Measurements from ENCODE around the gene ARHGAP8.

ARHGAP8 gene

GRCh38 chr22:44890416-44891292 lies 138.3 kb downstream of the ARHGAP8 start:
- TF ChIP-seq CTCF (IDR thresholded peaks at IDR 0.05; ENCODE audit: borderline replicate concordance, control extremely low read depth, extremely low read depth, insufficient read depth, missing control alignments) = no peak
- in situ Hi-C loops (cut with MboI; ENCODE audit: low sequenced_read_pairs, unreplicated experiment) = no loop called here
- DNase-seq (ENCODE audit: low spot score) = peak; percentile 23

- in situ Hi-C loops (cut with MboI; ENCODE audit: low sequenced_read_pairs, unreplicated experiment) = no loop called here
- DNase-seq (ENCODE audit: low spot score) = peak; percentile 29
- no peak for TF ChIP-seq CTCF (IDR thresholded peaks at IDR 0.05; ENCODE audit: borderline replicate concordance, control extremely low read depth, extremely low read depth, insufficient read depth, missing control alignments)
Measured at GRCh38 chr22:44891293-44891747, 138.9 kb downstream of the ARHGAP8 start.

- in situ Hi-C loops (cut with MboI; ENCODE audit: low sequenced_read_pairs, unreplicated experiment) = no loop called here
- peak; percentile 32 for DNase-seq (ENCODE audit: low spot score)
Measured at GRCh38 chr22:44891791-44892190, 139.4 kb downstream of the ARHGAP8 start.

GRCh38 chr22:44892243-44892642 lies 139.9 kb downstream of the ARHGAP8 start:
- no peak for TF ChIP-seq CTCF (IDR thresholded peaks at IDR 0.05; ENCODE audit: borderline replicate concordance, control extremely low read depth, extremely low read depth, insufficient read depth, missing control alignments)
- in situ Hi-C loops (cut with MboI; ENCODE audit: low sequenced_read_pairs, unreplicated experiment) = no loop called here
- peak; percentile 25 for DNase-seq (ENCODE audit: low spot score)

More at GRCh38 chr22:44891791-44892190, 139.4 kb downstream of the ARHGAP8 start:
- no peak for TF ChIP-seq CTCF (IDR thresholded peaks at IDR 0.05; ENCODE audit: borderline replicate concordance, control extremely low read depth, extremely low read depth, insufficient read depth, missing control alignments)

- in situ Hi-C loops (cut with MboI; ENCODE audit: low sequenced_read_pairs, unreplicated experiment) = no loop called here
- DNase-seq (ENCODE audit: low spot score) = peak; percentile 28
- TF ChIP-seq CTCF (IDR thresholded peaks at IDR 0.05; ENCODE audit: borderline replicate concordance, control extremely low read depth, extremely low read depth, insufficient read depth, missing control alignments) = no peak
Measured at GRCh38 chr22:44892803-44893730, 140.7 kb downstream of the ARHGAP8 start.

- peak; percentile 24 for DNase-seq (ENCODE audit: low spot score)
Measured at GRCh38 chr22:44893731-44894080, 141.3 kb downstream of the ARHGAP8 start.

More at GRCh38 chr22:44893731-44894080, 141.3 kb downstream of the ARHGAP8 start:
- TF ChIP-seq CTCF (IDR thresholded peaks at IDR 0.05; ENCODE audit: borderline replicate concordance, control extremely low read depth, extremely low read depth, insufficient read depth, missing control alignments) = no peak
- in situ Hi-C loops (cut with MboI; ENCODE audit: low sequenced_read_pairs, unreplicated experiment) = no loop called here
